Esophagus squamous epithelium (tissue), 5 donors: Measurements from ENCODE around the gene SLC29A1. TPM values are rescaled to one million over a fixed set of nuclear protein-coding genes. Genes with fewer than 3 reads are reported as not detected.

Experiments used
- DNase-seq: peaks from one replicate; lab custom pipeline; 2025; lab: John Stamatoyannopoulos, UW
- H3K27ac ChIP-seq, 4 donors: fragments of 200-600 bp; sonication (generic); one replicate each; pipeline ENCODE4 v1.5.1; 2016 to 2019; ENCODE audit warnings: mild to moderate bottlenecking in 1 of 4
- H3K27me3 ChIP-seq, 4 donors: fragments of 200-600 bp; sonication (generic); 1 replicate in 3 of 4; 2 replicates in 1 of 4; pipeline versions ENCODE4 v1.5.1 to v1.6.0; 2017 to 2021; ENCODE audit warnings: antibody characterized with exemption in 1 of 4
- H3K36me3 ChIP-seq, 3 donors: fragments of 200-600 bp; sonication (generic); one replicate each; pipeline ENCODE4 v1.5.1; 2016 to 2019
- H3K4me1 ChIP-seq, 3 donors: fragments of 200-600 bp; sonication (generic); one replicate each; pipeline ENCODE4 v1.5.1; 2017 to 2019
- H3K4me3 ChIP-seq, 4 donors: fragments of 200-600 bp; sonication (generic); 1 replicate in 3 of 4; 2 replicates in 1 of 4; pipeline ENCODE4 v1.5.1; 2016 to 2019; ENCODE audit warnings: mild to moderate bottlenecking in 2 of 4, moderate library complexity in 1 of 4
- H3K9me3 ChIP-seq, 3 donors: fragments of 200-600 bp; sonication (generic); one replicate each; pipeline ENCODE4 v1.5.1; 2016 to 2019
- CTCF ChIP-seq, 6 experiments: fragments of 450-650 bp in 4 of 6; fragments of 200-600 bp in 2 of 6; sonication (generic) in 2 of 6; IDR thresholded peaks; one replicate each; pipeline ENCODE4 v1.5.1; 2016 to 2019; ENCODE audit warnings: antibody characterized with exemption in 6 of 6, mild to moderate bottlenecking in 4 of 6, moderate library complexity in 4 of 6
- POLR2A ChIP-seq, 4 donors: fragments of 450-650 bp; IDR thresholded peaks; one replicate each; pipeline ENCODE4 v1.6.1; 2017; ENCODE audit warnings: antibody characterized with exemption in 4 of 4, mild to moderate bottlenecking in 4 of 4, moderate library complexity in 3 of 4
- WGBS, 2 donors: methylation state at CpG; one replicate each; pipeline ENCODE4 v1.1.5; 2018; 5-methylcytosine and 5-hydroxymethylcytosine counted together
- intact Hi-C: fragments of 100-400 bp; cut with DNase I; formaldehyde crosslinking; loops from one replicate; pipeline ENCODE4 v1.15.0; 2022
- total RNA-seq, 4 donors: library from RNA; depleted of rRNA; stranded (reverse); fragments of >200 nt; gene quantifications; one replicate each; pipeline ENCODE4 v1.1.0, GENCODE V29; 2016
- donor health status: DM: yes; HTN: yes; CAD: no.

SLC29A1 gene
- total RNA-seq, 4 donors from 2014 or later, result 12.7 to 24.8 (median 22.3) TPM

- no peak for DNase-seq
- peak overlapping the region; percentile 45 to 93 (median 74) for H3K27ac ChIP-seq
Measured at GRCh38 chr6:44235269-44235668, 11.9 kb downstream of the SLC29A1 start.

GRCh38 chr6:44235891-44236516 lies 12.6 kb downstream of the SLC29A1 start:
- Histone ChIP-seq H3K9me3 (no peaks in the 10 kb centered on the region), H3K27ac (peak overlapping the region in 1 of 4 donors; percentile 80), H3K27me3 (no peaks in the 10 kb centered on the region), H3K36me3 (peaks cover 0 to 27% (median 0%) of the 10 kb centered on the region in 3 donors), H3K4me1 (peaks cover 6 to 56% (median 42%) of the 10 kb centered on the region in 3 donors), H3K4me3 (no peak overlapping the region)
- intact Hi-C loops, result loop anchor here (5.0 kb wide), 1 partner anchor 64 kb away; no protein-coding TSS in a partner anchor
- 86 to 98% methylated on average over 4 to 6 of the region's 6 CpGs for WGBS, 2 donors
- TF ChIP-seq POLR2A (IDR thresholded peaks at IDR 0.05), result no peak
- no peak for DNase-seq

More at GRCh38 chr6:44235269-44235668, 11.9 kb downstream of the SLC29A1 start:
- TF ChIP-seq POLR2A (IDR thresholded peaks at IDR 0.05) (no peak), CTCF (IDR thresholded peaks at IDR 0.05) (no peak)
- no peaks in the 10 kb centered on the region for H3K9me3 ChIP-seq
- H3K4me3 ChIP-seq, result no peak overlapping the region
- no peaks in the 10 kb centered on the region for H3K27me3 ChIP-seq
- peaks cover 6 to 56% (median 42%) of the 10 kb centered on the region in 3 donors for H3K4me1 ChIP-seq
- WGBS, 2 donors, result 53 to 80% methylated on average over 6 of the region's 6 CpGs
- intact Hi-C loops, result loop anchor here (5.0 kb wide), 1 partner anchor 63 kb away; no protein-coding TSS in a partner anchor
- peaks cover 0 to 34% (median 2%) of the 10 kb centered on the region in 3 donors for H3K36me3 ChIP-seq

- intact Hi-C loops, result loop anchor here (5.0 kb wide), 1 partner anchor 65 kb away; no protein-coding TSS in a partner anchor
- Histone ChIP-seq H3K4me3 (peak overlapping the region; percentile 43 to 89 (median 65)), H3K27ac (peak overlapping the region; percentile 87 to 99 (median 96)), H3K4me1 (peaks cover 6 to 56% (median 42%) of the 10 kb centered on the region in 3 donors), H3K27me3 (no peaks in the 10 kb centered on the region), H3K36me3 (peaks cover 0 to 15% (median 0%) of the 10 kb centered on the region in 3 donors), H3K9me3 (no peaks in the 10 kb centered on the region)
- no peak for DNase-seq
- TF ChIP-seq CTCF (IDR thresholded peaks at IDR 0.05) (no peak), POLR2A (IDR thresholded peaks at IDR 0.05) (peak in 1 of 4 donors; percentile 38)
- 40 to 90% methylated on average over 1 to 6 of the region's 22 CpGs for WGBS, 2 donors
Measured at GRCh38 chr6:44237021-44237812, 13.8 kb downstream of the SLC29A1 start.

- intact Hi-C loops, result loop anchor here (5.0 kb wide), 1 partner anchor 66 kb away; no protein-coding TSS in a partner anchor
- TF ChIP-seq CTCF (IDR thresholded peaks at IDR 0.05), result peak; percentile 95 to 99 (median 98)
- peak in 2 of 4 donors; percentile 32 to 44 for TF ChIP-seq POLR2A (IDR thresholded peaks at IDR 0.05)
- DNase-seq, result no peak
- H3K4me3 ChIP-seq, result peak overlapping the region; percentile 43 to 89 (median 65)
- peaks cover 6 to 53% (median 38%) of the 10 kb centered on the region in 3 donors for H3K4me1 ChIP-seq
- peak overlapping the region; percentile 87 to 99 (median 96) for H3K27ac ChIP-seq
- WGBS, 2 donors, result 8 to 15% methylated on average over 4 to 9 of the region's 42 CpGs
- no peaks in the 10 kb centered on the region for H3K9me3 ChIP-seq
- H3K36me3 ChIP-seq, result peaks cover 0 to 8% (median 0%) of the 10 kb centered on the region in 3 donors
- no peaks in the 10 kb centered on the region for H3K27me3 ChIP-seq
Measured at GRCh38 chr6:44237813-44238433, 14.5 kb downstream of the SLC29A1 start.

GRCh38 chr6:44238687-44239350 lies 15.4 kb downstream of the SLC29A1 start:
- Histone ChIP-seq H3K4me1 (peaks cover 6 to 44% (median 30%) of the 10 kb centered on the region in 3 donors), H3K36me3 (no peaks in the 10 kb centered on the region), H3K27me3 (no peaks in the 10 kb centered on the region), H3K9me3 (no peaks in the 10 kb centered on the region), H3K27ac (peak overlapping the region in 3 of 4 donors; percentile 96 to 99 (median 97)), H3K4me3 (no peak overlapping the region)
- DNase-seq, result no peak
- WGBS, 2 donors, result 65 to 71% methylated on average over 4 to 7 of the region's 7 CpGs
- TF ChIP-seq CTCF (IDR thresholded peaks at IDR 0.05) (no peak), POLR2A (IDR thresholded peaks at IDR 0.05) (no peak)
- intact Hi-C loops, result loop anchor here (5.0 kb wide), 1 partner anchor 67 kb away; no protein-coding TSS in a partner anchor
